HG02623 (cell line): ENCODE measurements around the gene SPOCK1.

Experiments
- ATAC-seq: cut with Tn5 transposase; IDR thresholded peaks from one replicate; pipeline ENCODE4 v1.9.1; 2021; ENCODE audit warnings: moderate library complexity; ENCODE audit not compliant: unreplicated experiment

Gene SPOCK1

DNA sequence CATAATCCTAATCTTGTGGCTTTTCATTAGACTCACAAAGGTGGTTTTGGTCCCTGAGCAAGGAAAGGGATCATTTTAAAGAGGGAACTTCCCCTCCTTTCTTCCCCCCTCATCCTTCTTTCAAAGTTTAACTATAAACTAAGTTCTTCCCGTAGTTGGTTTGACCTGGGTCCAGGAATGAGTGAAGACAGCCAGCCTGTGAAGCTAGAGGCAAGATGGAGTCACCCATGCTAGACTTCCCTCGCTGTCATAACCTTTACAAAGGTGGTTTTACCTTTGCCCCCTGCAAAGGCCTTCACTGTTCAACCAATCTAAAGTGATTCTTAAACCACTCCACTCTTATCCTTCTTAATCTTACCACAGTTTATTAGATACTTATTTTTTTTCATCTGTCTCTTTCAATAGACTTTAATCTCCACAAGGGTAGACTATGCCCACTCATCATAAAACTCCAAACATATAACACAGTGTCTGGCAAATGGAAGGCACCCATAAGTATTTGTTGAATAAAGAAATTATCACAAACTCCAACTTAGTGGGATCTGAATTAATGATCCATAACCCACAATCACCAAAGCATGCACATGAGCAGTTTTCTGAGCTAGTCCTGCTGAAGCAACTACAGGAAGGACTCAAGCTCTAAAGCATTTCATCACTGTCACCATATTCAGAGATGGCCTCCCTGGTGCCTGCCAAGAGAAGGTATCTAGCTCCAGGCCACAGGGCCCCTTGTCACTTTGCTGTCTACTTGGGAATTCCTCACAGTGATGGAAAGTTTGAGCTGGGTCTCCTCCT lies 369.0 kb downstream of the SPOCK1 start:
- no peak for ATAC-seq

DNA sequence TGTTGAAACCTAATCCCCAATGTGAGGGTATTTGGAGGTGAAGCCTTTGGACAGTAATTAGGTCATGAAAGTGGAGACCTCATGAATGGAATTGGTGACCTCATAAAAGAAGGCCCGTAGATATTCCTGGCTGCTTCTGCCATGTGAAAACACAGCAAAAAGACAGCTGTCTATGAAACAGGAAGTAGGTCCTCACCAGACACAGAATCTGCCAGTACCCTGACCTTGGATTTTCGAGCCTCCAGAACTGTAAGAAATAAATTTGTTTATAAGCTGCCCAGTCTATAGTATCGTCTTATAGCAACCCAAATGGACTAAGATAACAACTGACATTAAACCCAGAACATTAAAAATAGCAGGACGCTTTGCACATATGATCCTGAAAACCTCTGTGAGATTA lies 371.1 kb downstream of the SPOCK1 start:
- no peak for ATAC-seq

DNA sequence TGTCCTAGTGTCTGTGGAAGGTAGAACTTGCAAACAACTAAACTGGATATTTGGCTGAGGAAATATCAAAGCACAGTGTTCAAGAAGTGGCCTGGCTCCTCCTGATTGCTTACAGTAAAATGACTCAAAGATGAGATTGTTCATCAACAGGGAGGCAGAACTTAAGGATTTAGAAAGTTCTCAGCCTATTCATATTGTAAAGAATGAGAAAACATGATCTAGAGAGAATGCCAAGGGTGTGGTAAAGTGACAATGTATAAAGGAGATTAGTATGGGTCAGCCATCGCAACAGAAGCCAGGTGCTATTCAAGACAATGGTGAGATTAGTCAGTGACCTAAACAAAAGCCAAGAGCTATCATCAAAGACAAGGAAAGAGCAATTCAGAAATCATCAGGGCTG lies 372.3 kb downstream of the SPOCK1 start:
- no peak for ATAC-seq

DNA sequence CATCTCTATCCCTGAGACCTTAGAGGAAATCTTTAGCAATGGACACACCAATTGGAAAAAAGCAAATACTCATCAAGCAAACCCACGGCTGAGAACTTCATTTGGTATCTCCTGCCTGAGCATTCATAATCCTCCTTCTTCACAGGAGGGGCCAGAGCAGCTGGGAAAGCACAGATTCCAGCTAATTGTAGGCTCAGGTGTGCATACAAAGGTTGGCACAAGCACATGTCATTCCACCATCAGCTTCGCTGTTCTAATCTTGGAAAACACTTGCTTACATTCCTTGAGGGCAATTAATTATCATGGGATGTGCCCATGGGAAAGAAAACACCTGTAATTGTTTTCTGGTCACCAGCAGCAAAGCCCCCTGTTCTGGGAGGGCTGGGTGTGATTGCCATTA lies 376.6 kb downstream of the SPOCK1 start:
- ATAC-seq = no peak

DNA sequence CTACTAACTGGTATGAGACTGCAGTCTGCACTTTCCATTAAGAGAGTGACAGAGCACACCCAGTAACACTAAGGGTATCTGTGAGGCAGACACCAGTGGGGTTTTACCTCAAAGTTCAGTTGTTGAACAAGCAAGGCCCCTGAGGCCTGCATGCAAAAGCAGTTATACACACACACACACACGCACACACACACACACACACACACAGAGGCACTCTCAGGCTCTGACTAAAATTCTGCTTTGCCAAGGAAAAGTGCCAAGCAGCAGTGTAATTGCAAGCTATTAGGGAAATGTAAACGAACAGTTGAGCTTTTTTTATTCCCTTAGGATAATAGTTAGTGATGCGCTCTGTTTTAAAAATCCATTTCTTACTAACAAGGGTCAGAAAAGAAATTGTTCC lies 377.1 kb downstream of the SPOCK1 start:
- no peak for ATAC-seq

GRCh38 chr5:137119321-137119720 lies 379.8 kb downstream of the SPOCK1 start:
- no peak for ATAC-seq

- no peak for ATAC-seq
Measured at GRCh38 chr5:137118629-137119028, 380.5 kb downstream of the SPOCK1 start.

GRCh38 chr5:137115152-137115551 lies 384.0 kb downstream of the SPOCK1 start:
- ATAC-seq = no peak

GRCh38 chr5:137114529-137114928 lies 384.6 kb downstream of the SPOCK1 start:
- no peak for ATAC-seq

DNA sequence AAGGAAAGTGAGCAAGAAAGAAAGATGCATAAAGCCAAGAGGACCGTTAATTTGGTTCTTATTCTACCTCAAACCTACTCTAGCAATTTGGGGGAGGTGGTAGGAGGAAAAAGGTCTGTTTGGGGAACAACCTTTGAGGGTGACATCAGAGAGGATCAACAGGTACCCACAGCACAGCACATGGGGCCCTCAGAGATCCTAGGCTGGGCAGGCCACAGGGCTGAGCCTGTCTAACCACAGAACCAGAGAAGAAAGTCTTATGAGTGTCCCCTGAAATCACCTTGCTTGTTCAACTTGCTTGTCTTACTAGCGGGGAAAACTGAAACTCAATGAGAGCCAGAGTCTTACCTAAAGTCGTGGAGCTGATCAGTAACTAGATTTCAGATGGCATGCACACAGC lies 385.2 kb downstream of the SPOCK1 start:
- ATAC-seq = no peak

- ATAC-seq = no peak
Measured at GRCh38 chr5:137113161-137113560, 386.0 kb downstream of the SPOCK1 start.

GRCh38 chr5:137105351-137106035 lies 393.6 kb downstream of the SPOCK1 start:
- ATAC-seq = no peak

DNA sequence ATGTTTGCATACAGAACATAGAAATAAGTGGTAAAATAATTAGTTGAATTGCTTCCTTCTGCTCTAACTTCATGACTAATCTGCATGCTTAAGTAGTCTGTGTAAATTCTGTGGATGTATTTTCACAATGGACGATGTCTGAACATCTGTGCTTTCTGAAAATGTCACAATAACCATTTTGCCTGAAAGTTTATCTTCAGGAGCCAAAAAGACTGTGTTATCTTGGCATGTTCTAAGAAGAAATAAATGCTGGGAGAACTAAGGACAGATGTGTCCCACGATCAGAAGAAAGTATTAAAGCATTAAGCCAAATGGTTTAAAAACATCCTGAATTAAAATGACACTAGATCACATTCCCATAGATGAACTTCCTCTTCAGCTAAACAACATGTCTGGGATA lies 397.6 kb downstream of the SPOCK1 start:
- ATAC-seq = no peak

DNA sequence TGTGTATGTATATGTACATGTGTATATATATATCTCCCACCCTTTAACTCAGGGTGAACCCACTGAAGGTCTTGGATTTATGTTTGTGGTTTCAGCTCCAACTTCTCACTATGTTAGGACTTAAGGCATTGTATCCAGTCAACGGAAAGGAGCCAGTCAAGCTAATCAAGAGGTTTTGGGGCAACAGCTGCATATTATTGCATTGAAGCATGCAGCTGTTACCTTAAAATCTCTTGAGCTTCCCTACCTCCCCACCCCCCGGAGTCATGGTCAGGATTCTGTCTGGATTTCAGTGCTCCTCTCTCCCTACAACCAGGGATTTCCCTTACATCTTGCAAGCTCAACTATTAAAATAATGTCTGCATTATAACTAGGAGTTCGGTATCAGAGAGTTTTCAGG lies 399.5 kb downstream of the SPOCK1 start:
- no peak for ATAC-seq

DNA sequence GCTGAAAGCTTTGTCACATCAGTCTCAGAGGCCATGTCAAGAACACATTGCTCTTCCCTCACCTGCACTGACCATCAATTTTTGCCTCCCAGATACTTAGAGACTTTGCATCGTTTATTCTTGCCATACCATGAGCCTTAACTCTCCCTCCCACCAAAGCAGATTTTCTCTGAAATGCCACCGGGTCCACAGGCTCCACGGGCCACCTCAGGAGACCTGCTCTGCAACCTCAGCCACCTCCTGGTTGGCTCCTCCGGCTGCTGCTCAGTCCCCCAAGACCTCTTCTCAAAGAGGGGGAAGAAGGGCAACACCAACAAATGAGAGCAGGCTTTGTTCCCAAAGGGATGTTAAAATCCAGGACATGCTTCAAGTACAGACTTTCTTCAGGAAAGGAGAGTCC lies 400.5 kb downstream of the SPOCK1 start:
- no peak for ATAC-seq

GRCh38 chr5:137098238-137098637 lies 400.9 kb downstream of the SPOCK1 start:
- no peak for ATAC-seq

DNA sequence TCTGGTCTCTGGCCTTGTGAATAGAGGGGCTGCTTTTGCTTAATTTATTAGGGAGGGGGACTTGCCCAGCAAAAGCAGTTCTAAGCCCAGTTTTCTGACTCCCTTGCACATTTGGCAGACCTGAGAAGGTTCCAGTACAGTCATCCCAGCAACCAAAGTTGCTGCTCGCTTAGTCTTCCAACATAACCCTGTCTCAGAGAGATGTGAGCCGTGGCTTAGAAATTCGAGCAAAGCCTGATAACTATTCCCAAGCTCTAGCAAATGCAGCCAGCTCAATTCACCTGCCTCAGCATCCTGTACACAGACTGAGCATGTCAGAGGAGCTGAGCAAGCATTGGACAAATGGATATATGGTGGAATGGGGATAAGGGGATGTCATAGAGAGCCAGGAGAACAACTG lies 401.9 kb downstream of the SPOCK1 start:
- no peak for ATAC-seq

DNA sequence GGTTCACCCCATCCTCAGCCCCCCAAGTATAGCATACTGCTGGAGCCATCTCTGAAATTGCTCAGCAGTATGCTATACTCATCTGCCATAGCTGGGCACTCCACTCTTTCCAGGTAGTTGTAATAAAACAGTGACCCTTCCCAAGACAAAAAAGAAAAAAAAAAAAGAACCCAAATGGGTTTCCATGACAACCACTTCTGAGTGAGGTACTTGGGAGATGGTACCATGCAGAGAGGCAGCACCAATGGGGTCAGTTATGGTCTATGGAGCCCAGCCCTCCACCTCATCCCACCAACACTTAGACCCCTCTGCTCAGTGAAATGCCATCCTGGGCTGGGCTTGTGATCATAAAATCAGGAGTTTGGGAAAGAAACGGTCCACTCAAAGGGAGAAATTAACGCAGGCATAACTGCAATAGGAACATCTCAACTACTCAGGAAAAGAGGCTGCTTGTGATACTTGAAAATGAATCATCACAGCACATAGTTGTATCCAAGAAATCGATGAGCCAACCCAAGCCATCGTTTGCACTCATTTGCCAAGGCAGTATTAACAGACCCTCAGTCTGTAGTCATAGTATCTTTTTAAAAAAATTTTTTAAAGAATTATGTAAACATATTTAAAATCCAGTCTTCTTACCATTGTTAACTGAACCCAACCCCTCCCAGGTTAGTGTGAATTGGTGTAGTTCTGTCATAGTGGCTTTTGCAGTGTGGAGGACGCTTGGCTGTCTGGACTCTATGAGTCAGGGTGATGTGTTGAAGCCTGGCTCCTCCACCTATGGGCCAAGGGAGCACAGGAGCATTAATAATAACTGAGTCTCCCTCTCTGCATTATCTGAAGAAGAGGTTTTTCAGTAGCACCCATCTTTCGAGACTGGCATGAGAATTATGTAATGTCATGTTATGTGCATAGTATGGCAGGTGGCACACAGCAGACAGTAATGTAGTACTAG lies 402.7 kb downstream of the SPOCK1 start:
- no peak for ATAC-seq

DNA sequence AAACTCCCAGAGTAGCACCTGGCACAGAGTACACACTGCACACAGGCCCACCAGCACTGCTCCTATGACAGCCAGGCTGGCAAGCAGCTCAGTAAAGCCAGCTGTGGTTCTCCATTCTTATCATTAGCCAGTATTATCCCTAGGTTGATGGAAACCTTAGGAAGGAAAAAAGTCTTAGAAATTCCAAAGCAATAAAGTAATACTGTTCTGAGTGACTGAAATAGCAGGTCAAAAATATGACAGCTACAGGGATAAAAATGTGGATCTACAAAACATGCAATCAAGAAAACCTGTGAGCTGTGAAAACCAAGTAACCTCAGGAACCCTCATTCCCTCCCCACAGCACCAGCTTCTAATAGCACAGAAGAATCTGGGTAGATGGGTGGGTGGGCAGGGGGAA lies 403.5 kb downstream of the SPOCK1 start:
- no peak for ATAC-seq

DNA sequence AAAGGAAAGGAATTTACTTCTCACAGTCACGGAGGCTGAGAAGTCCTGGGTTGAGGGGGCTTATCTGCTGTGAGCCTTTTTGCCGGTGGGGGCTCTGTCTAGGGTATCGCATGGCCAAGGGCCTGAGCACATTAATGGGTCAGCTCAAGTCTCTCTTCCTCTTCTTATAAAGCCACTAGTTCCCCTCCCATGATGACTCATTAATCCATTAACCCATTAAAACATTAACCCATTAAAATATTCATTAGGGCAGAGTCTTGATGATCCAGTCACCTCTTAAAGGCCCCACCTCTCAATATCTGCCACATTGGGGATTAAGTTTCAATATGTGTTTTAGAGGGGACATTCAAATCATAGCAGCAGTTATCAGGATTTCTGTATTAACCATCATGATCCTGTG lies 406.3 kb downstream of the SPOCK1 start:
- no peak for ATAC-seq

GRCh38 chr5:137091472-137091871 lies 407.7 kb downstream of the SPOCK1 start:
- ATAC-seq = no peak
